PC-9 (cell line): ENCODE measurements around the gene ADCY2. TPM values are rescaled to one million over a fixed set of nuclear protein-coding genes. Genes with fewer than 3 reads are reported as not detected.

Experiments used
- BruUV-seq: library from RNA; stranded (reverse); fragments of 400-500 nt; replicated peaks from 2 replicates; lab custom pipeline; 2021; lab: Mats Ljungman, UMichigan
- CTCF ChIA-PET: fragments of 300-600 bp; sonication (Branson Sonifier 250); formaldehyde crosslinking; loops from one replicate; lab custom pipeline; 2022; ENCODE audit warnings: antibody characterized with exemption; lab: Charles Lee
- POLR2A ChIA-PET: fragments of 300-600 bp; sonication (Branson Sonifier 250); formaldehyde crosslinking; loops from one replicate; lab custom pipeline; 2022; ENCODE audit warnings: antibody characterized with exemption; ENCODE audit not compliant: unreplicated experiment; lab: Charles Lee
- DNase-seq, 2 experiments: peaks; one replicate each; pipeline versions ENCODE4 v3.0.0 to v3.0.0-alpha.2; 2015 to 2022; ENCODE audit warnings: mixed read lengths in 1 of 2
- H2AFZ ChIP-seq: fragments of 200-600 bp; sonication (generic); 2 replicates; pipeline ENCODE4 v1.8.1; 2017; ENCODE audit warnings: antibody characterized with exemption
- H3F3A ChIP-seq: fragments of 200-600 bp; sonication (generic); 2 replicates; pipeline ENCODE4 v1.8.1; 2017; ENCODE audit warnings: antibody characterized with exemption, mild to moderate bottlenecking, low read depth; ENCODE audit not compliant: insufficient read depth
- H3K27ac ChIP-seq: fragments of 200-600 bp; sonication (generic); 2 replicates; pipeline ENCODE4 v1.6.1; 2016; ENCODE audit warnings: mixed run types
- H3K27me3 ChIP-seq: fragments of 200-600 bp; sonication (generic); 2 replicates; pipeline ENCODE4 v1.6.1; 2016; ENCODE audit warnings: low read depth, mixed run types; ENCODE audit not compliant: insufficient read depth
- H3K36me3 ChIP-seq: fragments of 200-600 bp; sonication (generic); 2 replicates; pipeline ENCODE4 v1.6.1; 2016; ENCODE audit warnings: low read depth, mixed run types
- H3K4me1 ChIP-seq: fragments of 200-600 bp; sonication (generic); replicated peaks from 2 replicates; pipeline ENCODE4 v1.6.1; 2016; ENCODE audit warnings: mixed run types; ENCODE audit not compliant: insufficient read depth
- H3K4me2 ChIP-seq: fragments of 200-600 bp; sonication (generic); 2 replicates; pipeline ENCODE4 v1.6.1; 2017; ENCODE audit warnings: mixed run types
- H3K4me3 ChIP-seq: fragments of 200-600 bp; sonication (generic); 2 replicates; pipeline ENCODE4 v1.6.1; 2016; ENCODE audit warnings: mixed run types
- H3K79me2 ChIP-seq: fragments of 200-600 bp; sonication (generic); 2 replicates; pipeline ENCODE4 v1.6.1; 2017; ENCODE audit warnings: low read depth, mixed run types
- H3K9me2 ChIP-seq: fragments of 200-600 bp; sonication (generic); 2 replicates; pipeline ENCODE4 v1.8.1; 2017; ENCODE audit warnings: mild to moderate bottlenecking; ENCODE audit not compliant: insufficient read depth
- H3K9me3 ChIP-seq: fragments of 200-600 bp; sonication (generic); 2 replicates; pipeline ENCODE4 v1.8.1; 2016; ENCODE audit warnings: low read depth; ENCODE audit not compliant: insufficient read depth
- H4K20me1 ChIP-seq: fragments of 200-600 bp; sonication (generic); 2 replicates; pipeline ENCODE4 v1.8.1; 2017; ENCODE audit not compliant: insufficient read depth
- CTCF ChIP-seq: fragments of 200-600 bp; sonication (generic); conservative IDR thresholded peaks from 2 replicates; pipeline ENCODE4 v1.6.1; 2017; ENCODE audit warnings: mixed run types, antibody characterized with exemption, mild to moderate bottlenecking, moderate library complexity
- EZH2 ChIP-seq: fragments of 200-600 bp; sonication (generic); IDR thresholded peaks from 2 replicates; pipeline ENCODE4 v1.8.0; 2017; ENCODE audit warnings: antibody characterized with exemption, low read depth
- intact Hi-C: fragments of 100-400 bp; cut with micrococcal nuclease; formaldehyde crosslinking; loops from one replicate; pipeline ENCODE4 v1.10.0; 2022; ENCODE audit not compliant: unreplicated experiment
- total RNA-seq: library from RNA; stranded (reverse); gene quantifications from 2 replicates; pipeline ENCODE4 v1.2.3, GENCODE V29; 2021

ADCY2 gene
- total RNA-seq, 1 experiment from 2014 or later: not detected

DNA sequence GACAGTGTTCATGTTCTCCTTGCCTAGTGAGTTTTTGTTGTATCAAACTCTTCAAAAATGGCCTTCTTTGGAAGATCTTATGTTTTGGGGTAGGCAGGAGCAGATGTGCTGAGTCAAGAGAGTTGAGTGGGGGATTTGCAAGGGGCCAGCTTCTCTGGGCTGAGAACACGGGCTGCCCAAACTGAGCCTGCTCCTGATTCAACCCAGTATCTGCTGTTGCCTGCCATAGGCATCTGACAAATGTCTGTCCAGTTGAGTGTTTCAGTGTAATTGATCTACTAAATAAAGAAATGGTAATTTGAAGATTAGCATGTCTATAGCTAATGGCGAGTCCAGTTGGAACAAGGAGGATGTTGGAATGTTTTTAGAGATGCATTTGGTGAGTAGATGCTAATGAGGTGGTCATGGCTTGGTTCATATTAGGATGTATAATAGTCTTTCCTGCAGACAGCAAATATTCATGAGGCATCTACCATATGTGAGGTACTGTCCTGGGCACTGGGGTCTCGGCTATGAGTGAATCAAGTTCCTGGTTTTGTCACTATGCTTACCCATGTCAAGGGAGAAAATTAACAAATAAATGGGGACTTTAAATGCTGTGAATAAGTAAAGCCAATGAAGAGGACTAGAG lies 119.5 kb downstream of the ADCY2 start:
- H2AFZ ChIP-seq: no peak overlapping the region

GRCh38 chr5:7516253-7516652 lies 120.3 kb downstream of the ADCY2 start:
- Histone ChIP-seq H3K27ac (no peak overlapping the region), H4K20me1 (no peaks in the 10 kb centered on the region), H3K79me2 (no peaks in the 10 kb centered on the region), H3F3A (no peaks in the 10 kb centered on the region), H3K4me2 (no peak overlapping the region), H3K9me2 (no peaks in the 10 kb centered on the region), H3K27me3 (no peaks in the 10 kb centered on the region), H3K4me3 (no peak overlapping the region), H3K36me3 (no peaks in the 10 kb centered on the region), H2AFZ (no peak overlapping the region), H3K9me3 (no peaks in the 10 kb centered on the region), H3K4me1 (no peaks in the 10 kb centered on the region)
- intact Hi-C loops: no loop called here
- CTCF ChIA-PET: no interaction called here
- no peak for DNase-seq
- no TSS peak for BruUV-seq
- POLR2A ChIA-PET: no interaction called here
- no peak for TF ChIP-seq CTCF
- no peak for TF ChIP-seq EZH2

More for the DNA sequence above, 119.5 kb downstream of the ADCY2 start:
- Histone ChIP-seq H3K79me2 (no peaks in the 10 kb centered on the region), H3K9me2 (no peaks in the 10 kb centered on the region), H3K4me1 (no peaks in the 10 kb centered on the region), H3F3A (no peaks in the 10 kb centered on the region), H3K4me2 (no peak overlapping the region), H3K27me3 (no peaks in the 10 kb centered on the region), H3K9me3 (no peaks in the 10 kb centered on the region), H3K27ac (no peak overlapping the region), H3K36me3 (no peaks in the 10 kb centered on the region), H3K4me3 (no peak overlapping the region), H4K20me1 (no peaks in the 10 kb centered on the region)
- BruUV-seq: no TSS peak
- TF ChIP-seq EZH2 (no peak), CTCF (no peak)
- no peak for DNase-seq
- POLR2A ChIA-PET: no interaction called here
- CTCF ChIA-PET: no interaction called here
- intact Hi-C loops: no loop called here

GRCh38 chr5:7517006-7517405 lies 121.1 kb downstream of the ADCY2 start:
- Histone ChIP-seq H3K79me2 (no peaks in the 10 kb centered on the region), H4K20me1 (no peaks in the 10 kb centered on the region), H3K4me1 (no peaks in the 10 kb centered on the region), H3K9me2 (no peaks in the 10 kb centered on the region), H2AFZ (no peak overlapping the region), H3K27ac (no peak overlapping the region), H3K36me3 (no peaks in the 10 kb centered on the region), H3K4me3 (no peak overlapping the region), H3K27me3 (no peaks in the 10 kb centered on the region), H3F3A (no peaks in the 10 kb centered on the region), H3K9me3 (no peaks in the 10 kb centered on the region), H3K4me2 (no peak overlapping the region)
- CTCF ChIA-PET: no interaction called here
- no peak for TF ChIP-seq CTCF
- no peak for TF ChIP-seq EZH2
- POLR2A ChIA-PET: no interaction called here
- intact Hi-C loops: no loop called here
- no TSS peak for BruUV-seq
- no peak for DNase-seq
